ENCODE measurements around the gene DNAJA2. TPM values are rescaled to one million over a fixed set of nuclear protein-coding genes. Genes with fewer than 3 reads are reported as not detected.

Gene DNAJA2
- total and polyA plus RNA-seq, 2 of the 4 experiments (the other 2 are of a cell fraction), result 18.6 to 53.9 TPM

DNA sequence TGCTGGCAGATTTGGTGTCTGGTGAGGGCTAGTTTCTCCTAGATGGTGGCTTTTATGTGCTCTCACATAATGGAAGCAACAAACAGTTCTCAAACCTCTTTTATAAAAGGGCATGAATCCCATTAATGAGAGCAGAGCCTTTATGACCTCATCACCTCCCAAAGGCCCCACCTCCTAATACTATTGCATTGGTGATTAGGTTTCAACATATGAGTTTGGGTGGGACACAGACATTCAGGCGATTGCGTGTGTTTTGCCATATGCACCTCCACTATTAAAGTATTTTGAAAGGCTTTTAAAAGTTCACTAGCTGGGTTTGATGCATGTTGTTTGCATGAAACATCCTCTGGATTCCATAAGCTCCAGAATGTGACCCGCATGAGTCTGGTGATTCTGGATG lies 24.4 kb upstream of the DNAJA2 start:
- ChIA-PET CTCF (interaction anchor here (0.5 kb wide), 1 partner anchor 572 kb away, joined by 3 read pairs; no protein-coding TSS in a partner anchor), POLR2A (ENCODE audit: unreplicated experiment) (no interaction called here)
- no peak overlapping the region for H2BK15ac ChIP-seq (ENCODE audit: low read depth, low read length)
- H3K4me2 ChIP-seq (ENCODE audit: low read depth, low read length), result no peak overlapping the region
- TF ChIP-seq, protein P1, sequence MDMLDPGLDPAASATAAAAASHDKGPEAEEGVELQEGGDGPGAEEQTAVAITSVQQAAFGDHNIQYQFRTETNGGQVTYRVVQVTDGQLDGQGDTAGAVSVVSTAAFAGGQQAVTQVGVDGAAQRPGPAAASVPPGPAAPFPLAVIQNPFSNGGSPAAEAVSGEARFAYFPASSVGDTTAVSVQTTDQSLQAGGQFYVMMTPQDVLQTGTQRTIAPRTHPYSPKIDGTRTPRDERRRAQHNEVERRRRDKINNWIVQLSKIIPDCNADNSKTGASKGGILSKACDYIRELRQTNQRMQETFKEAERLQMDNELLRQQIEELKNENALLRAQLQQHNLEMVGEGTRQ (IDR thresholded peaks at IDR 0.05; ENCODE audit: low read depth, low read length), result no peak
- TF ChIP-seq POLR2A (IDR thresholded peaks at IDR 0.05; ENCODE audit: low read depth, low read length) (no peak), MAZ (IDR thresholded peaks at IDR 0.05; ENCODE audit: borderline replicate concordance, low read depth, low read length) (no peak), NFE2L2 (IDR thresholded peaks at IDR 0.05; ENCODE audit: low read depth, low read length) (no peak), CHD1 (IDR thresholded peaks at IDR 0.05; ENCODE audit: low read depth, low read length) (no peak), RFX5 (IDR thresholded peaks at IDR 0.05; ENCODE audit: low read depth, low read length) (no peak), MXI1 (IDR thresholded peaks at IDR 0.05; ENCODE audit: borderline replicate concordance, low read depth, low read length) (no peak), FOS (IDR thresholded peaks at IDR 0.05; ENCODE audit: low read depth, low read length) (no peak), BHLHE40 (IDR thresholded peaks at IDR 0.05; ENCODE audit: low read depth, low read length) (no peak), MAFK (IDR thresholded peaks at IDR 0.05; ENCODE audit: low read depth, low read length) (no peak), SMC3 (IDR thresholded peaks at IDR 0.05; ENCODE audit: low read depth, low read length) (no peak), RCOR1 (IDR thresholded peaks at IDR 0.05; ENCODE audit: insufficient replicate concordance, low read length) (no peak), CEBPB (IDR thresholded peaks at IDR 0.05; ENCODE audit: low read depth, low read length) (no peak), RAD21 (IDR thresholded peaks at IDR 0.05; ENCODE audit: low read length) (no peak)
- TF ChIP-seq, protein P2, sequence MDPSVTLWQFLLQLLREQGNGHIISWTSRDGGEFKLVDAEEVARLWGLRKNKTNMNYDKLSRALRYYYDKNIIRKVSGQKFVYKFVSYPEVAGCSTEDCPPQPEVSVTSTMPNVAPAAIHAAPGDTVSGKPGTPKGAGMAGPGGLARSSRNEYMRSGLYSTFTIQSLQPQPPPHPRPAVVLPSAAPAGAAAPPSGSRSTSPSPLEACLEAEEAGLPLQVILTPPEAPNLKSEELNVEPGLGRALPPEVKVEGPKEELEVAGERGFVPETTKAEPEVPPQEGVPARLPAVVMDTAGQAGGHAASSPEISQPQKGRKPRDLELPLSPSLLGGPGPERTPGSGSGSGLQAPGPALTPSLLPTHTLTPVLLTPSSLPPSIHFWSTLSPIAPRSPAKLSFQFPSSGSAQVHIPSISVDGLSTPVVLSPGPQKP (IDR thresholded peaks at IDR 0.05; ENCODE audit: borderline replicate concordance, low read depth, low read length), result no peak
- TF ChIP-seq, protein P3, sequence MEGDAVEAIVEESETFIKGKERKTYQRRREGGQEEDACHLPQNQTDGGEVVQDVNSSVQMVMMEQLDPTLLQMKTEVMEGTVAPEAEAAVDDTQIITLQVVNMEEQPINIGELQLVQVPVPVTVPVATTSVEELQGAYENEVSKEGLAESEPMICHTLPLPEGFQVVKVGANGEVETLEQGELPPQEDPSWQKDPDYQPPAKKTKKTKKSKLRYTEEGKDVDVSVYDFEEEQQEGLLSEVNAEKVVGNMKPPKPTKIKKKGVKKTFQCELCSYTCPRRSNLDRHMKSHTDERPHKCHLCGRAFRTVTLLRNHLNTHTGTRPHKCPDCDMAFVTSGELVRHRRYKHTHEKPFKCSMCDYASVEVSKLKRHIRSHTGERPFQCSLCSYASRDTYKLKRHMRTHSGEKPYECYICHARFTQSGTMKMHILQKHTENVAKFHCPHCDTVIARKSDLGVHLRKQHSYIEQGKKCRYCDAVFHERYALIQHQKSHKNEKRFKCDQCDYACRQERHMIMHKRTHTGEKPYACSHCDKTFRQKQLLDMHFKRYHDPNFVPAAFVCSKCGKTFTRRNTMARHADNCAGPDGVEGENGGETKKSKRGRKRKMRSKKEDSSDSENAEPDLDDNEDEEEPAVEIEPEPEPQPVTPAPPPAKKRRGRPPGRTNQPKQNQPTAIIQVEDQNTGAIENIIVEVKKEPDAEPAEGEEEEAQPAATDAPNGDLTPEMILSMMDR (conservative IDR thresholded peaks at IDR 0.05; ENCODE audit: low read depth, low read length), result no peak
- H3K4ac ChIP-seq (ENCODE audit: low read depth, low read length), result no peak overlapping the region
- H3K4me1 ChIP-seq (ENCODE audit: control insufficient read depth, insufficient read depth, low read length), result no peaks in the 10 kb centered on the region
- intact Hi-C loops (cut with micrococcal nuclease) (no loop called here), in situ Hi-C loops (cut with MboI; ENCODE audit: low sequenced_read_pairs) (no loop called here), dilution Hi-C loops (cut with HindIII; ENCODE audit: low sequenced_read_pairs, unreplicated experiment) (no loop called here)
- H3K9ac ChIP-seq (ENCODE audit: low read depth, low read length), result no peak overlapping the region
- H3K27me3 ChIP-seq (ENCODE audit: control insufficient read depth, insufficient read depth, low read length), result peaks cover 2% of the 10 kb centered on the region
- no peak overlapping the region for H2AFZ ChIP-seq (replicated peaks; ENCODE audit: low read length, poor library complexity)
- no peak overlapping the region for H2AK9ac ChIP-seq (replicated peaks; ENCODE audit: low read depth, low read length, poor library complexity)
- DNase-seq, result no peak
- no peak for ATAC-seq (ENCODE audit: low read depth)
- no peaks in the 10 kb centered on the region for H4K20me1 ChIP-seq (ENCODE audit: insufficient read depth, low read length)
- H3K18ac ChIP-seq (ENCODE audit: low read depth, low read length), result no peak overlapping the region
- no TSS peak for BruUV-seq (replicated peaks)
- no peak overlapping the region for H3K14ac ChIP-seq (replicated peaks; ENCODE audit: low read depth, low read length)
- H2BK20ac ChIP-seq (ENCODE audit: low read depth, low read length), result no peak overlapping the region
- H2AK5ac ChIP-seq (ENCODE audit: low read depth, low read length), result no peak overlapping the region
- no peak overlapping the region for H3K4me3 ChIP-seq (ENCODE audit: insufficient read depth, low read depth, low read length)
- no peak overlapping the region for H4K5ac ChIP-seq (ENCODE audit: low read depth, low read length)
- H3K9me1 ChIP-seq (ENCODE audit: insufficient read depth, low read length), result no peaks in the 10 kb centered on the region
- H3K9me3 ChIP-seq (ENCODE audit: control insufficient read depth, insufficient read depth, low read length), result no peaks in the 10 kb centered on the region
- H3K23ac ChIP-seq (ENCODE audit: low read depth, low read length), result no peak overlapping the region
- H3K27ac ChIP-seq (ENCODE audit: insufficient read depth, low read length), result no peak overlapping the region
- no peaks in the 10 kb centered on the region for H3K36me3 ChIP-seq (ENCODE audit: control insufficient read depth, insufficient read depth, low read length)
- no peak overlapping the region for H2BK5ac ChIP-seq (ENCODE audit: low read depth, low read length, poor library complexity, severe bottlenecking)
- H2BK120ac ChIP-seq (ENCODE audit: low read depth, low read length), result no peak overlapping the region
- no peak overlapping the region for H3K56ac ChIP-seq (ENCODE audit: extremely low read depth, insufficient read depth, low read length)
- WGBS, 2 experiments (ENCODE audit: extremely low coverage in 2 of 2, insufficient read length in 1 of 2), result no CpG with 5 or more reads among the region's 3 CpGs
- no peak overlapping the region for H4K91ac ChIP-seq (ENCODE audit: insufficient read depth, low read depth, low read length)
- no peaks in the 10 kb centered on the region for H3K79me1 ChIP-seq (ENCODE audit: low read depth in 1 of 2, low read length in 2 of 2)
- no peak overlapping the region for H4K8ac ChIP-seq (ENCODE audit: low read depth in 2 of 2, low read length in 2 of 2)
